ENCODE results near the gene SSTR4. TPM values are rescaled to one million over a fixed set of nuclear protein-coding genes. Genes with fewer than 3 reads are reported as not detected.
"Not testable (repeated sequence)": the region's sequence is repeated elsewhere in the genome, so short reads cannot be mapped to it uniquely, and the experiment has no call there.

Gene SSTR4, protein sequence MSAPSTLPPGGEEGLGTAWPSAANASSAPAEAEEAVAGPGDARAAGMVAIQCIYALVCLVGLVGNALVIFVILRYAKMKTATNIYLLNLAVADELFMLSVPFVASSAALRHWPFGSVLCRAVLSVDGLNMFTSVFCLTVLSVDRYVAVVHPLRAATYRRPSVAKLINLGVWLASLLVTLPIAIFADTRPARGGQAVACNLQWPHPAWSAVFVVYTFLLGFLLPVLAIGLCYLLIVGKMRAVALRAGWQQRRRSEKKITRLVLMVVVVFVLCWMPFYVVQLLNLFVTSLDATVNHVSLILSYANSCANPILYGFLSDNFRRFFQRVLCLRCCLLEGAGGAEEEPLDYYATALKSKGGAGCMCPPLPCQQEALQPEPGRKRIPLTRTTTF
- total RNA-seq (2014; rRNA removed; shearing (Covaris generic)), result not detected in 2 replicates

GRCh38 chr20:23034721-23035671, at the start of gene SSTR4:
TSS of gene SSTR4 (plus strand) at chr20:23035312. CDS start at chr20:23035484, 172 bp downstream.
- no peaks in the 10 kb centered on the region; the same call in 1 of the 2 replicates for H3K9me3 ChIP-seq (replicated peaks)
- DNase-seq, result no peak

DNA sequence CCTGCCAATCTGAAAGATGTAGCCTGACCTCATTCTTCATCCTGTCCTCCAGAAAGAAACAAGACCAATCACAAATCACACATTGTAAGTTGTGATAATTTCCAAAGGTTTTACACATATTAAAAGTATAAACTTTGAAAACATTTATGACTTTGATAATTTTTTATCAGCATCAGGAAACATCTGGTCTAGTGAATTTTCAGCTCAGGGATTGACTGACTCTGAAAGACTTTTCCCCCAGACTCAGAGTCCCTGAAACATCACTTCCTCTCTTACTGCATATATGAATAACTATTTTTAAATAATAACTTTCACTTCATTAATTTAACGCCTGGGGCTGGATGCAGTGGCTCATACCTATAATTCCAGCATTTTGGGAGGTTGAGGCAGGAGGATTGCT, 48.5 kb upstream of the SSTR4 start:
- Histone ChIP-seq H3K27me3 (no peaks in the 10 kb centered on the region), H3K4me1 (0 out of 2 replicates have a peak, but pooled peaks cover 2% of the 10 kb centered on the region), H3K27ac (no peak overlapping the region), H3K4me3 (no peak overlapping the region), H3K9me3 (replicated peaks) (no peaks in the 10 kb centered on the region; the same call in 1 of the 2 replicates), H3K36me3 (no peaks in the 10 kb centered on the region)
- no peak for DNase-seq

More at GRCh38 chr20:23034721-23035671, at the start of gene SSTR4:
- Histone ChIP-seq H3K4me1 (peaks cover 13% of the 10 kb centered on the region), H3K27ac (no peak within 1 kb of the TSS), H3K36me3 (no peaks in the 10 kb centered on the region), H3K4me3 (no peak within 1 kb of the TSS), H3K27me3 (no peaks in the 10 kb centered on the region)

DNA sequence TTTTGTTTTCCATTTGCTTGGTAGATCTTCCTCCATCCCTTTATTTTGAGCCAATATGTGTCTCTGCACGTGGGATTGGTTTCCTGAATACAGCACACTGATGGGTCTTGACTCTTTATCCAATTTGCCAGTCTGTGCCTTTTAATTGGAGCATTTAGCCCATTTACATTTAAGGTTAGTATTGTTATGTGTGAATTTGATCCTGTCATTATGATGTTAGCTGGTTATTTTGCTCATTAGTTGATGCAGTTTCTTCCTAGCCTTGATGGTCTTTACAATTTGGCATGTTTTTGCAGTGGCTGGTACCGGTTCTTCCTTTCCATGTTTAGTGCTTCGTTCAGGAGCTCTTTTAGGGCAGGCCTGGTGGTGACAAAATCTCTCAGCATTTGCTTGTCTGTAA, 43.7 kb upstream of the SSTR4 start:
- H3K4me1 ChIP-seq, H3K27ac ChIP-seq, H3K36me3 ChIP-seq: not testable (repeated sequence)

GRCh38 chr20:22993823-22994222, 41.3 kb upstream of the SSTR4 start:
- Histone ChIP-seq H3K4me3 (no peak overlapping the region), H3K9me3 (replicated peaks) (peaks cover 3% of the 10 kb centered on the region), H3K27me3 (no peaks in the 10 kb centered on the region), H3K36me3 (no peaks in the 10 kb centered on the region), H3K4me1 (no peaks in the 10 kb centered on the region), H3K27ac (no peak overlapping the region)
- no peak for DNase-seq

More for the DNA sequence above, 43.7 kb upstream of the SSTR4 start:
- H3K27me3 ChIP-seq; H3K9me3 ChIP-seq (replicated peaks); H3K4me3 ChIP-seq; DNase-seq: not testable (repeated sequence)

DNA sequence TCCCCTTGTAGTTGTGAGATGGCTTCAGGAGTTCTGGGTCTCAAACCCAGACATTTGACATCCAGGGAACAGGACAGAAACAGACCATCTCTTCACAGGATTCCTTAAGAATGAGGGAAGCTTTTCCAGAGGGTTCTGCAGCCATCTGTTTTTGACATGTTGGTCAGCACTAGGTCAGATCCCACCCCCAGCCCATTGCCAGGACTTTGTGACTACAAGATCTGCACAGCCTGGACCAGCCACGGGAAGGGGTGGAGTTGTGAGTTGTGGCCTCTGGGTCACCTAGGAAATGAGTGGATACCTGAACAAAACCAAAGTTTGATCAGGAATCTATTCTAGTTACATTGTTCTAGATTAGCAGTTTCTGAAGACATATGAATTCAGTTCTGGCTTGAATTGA, 39.2 kb upstream of the SSTR4 start:
- H3K9me3 ChIP-seq (replicated peaks), result peaks cover 3% of the 10 kb centered on the region
- no peaks in the 10 kb centered on the region for H3K4me1 ChIP-seq
- no peak overlapping the region for H3K4me3 ChIP-seq
- DNase-seq, result no peak
- no peak overlapping the region for H3K27ac ChIP-seq
- H3K27me3 ChIP-seq, result no peaks in the 10 kb centered on the region
- no peaks in the 10 kb centered on the region for H3K36me3 ChIP-seq

- Histone ChIP-seq H3K27ac (no peak overlapping the region), H3K27me3 (no peaks in the 10 kb centered on the region), H3K36me3 (no peaks in the 10 kb centered on the region), H3K4me3 (no peak overlapping the region), H3K9me3 (replicated peaks) (peaks cover 1% of the 10 kb centered on the region), H3K4me1 (no peaks in the 10 kb centered on the region)
- DNase-seq, result no peak
Observed at GRCh38 chr20:22998476-22998875, 36.6 kb upstream of the SSTR4 start.

- Histone ChIP-seq H3K4me1 (no peaks in the 10 kb centered on the region), H3K27me3 (no peaks in the 10 kb centered on the region), H3K9me3 (replicated peaks) (no peaks in the 10 kb centered on the region), H3K4me3 (no peak overlapping the region), H3K27ac (no peak overlapping the region), H3K36me3 (no peaks in the 10 kb centered on the region)
- DNase-seq, result no peak
Observed at GRCh38 chr20:22999756-23000155, 35.4 kb upstream of the SSTR4 start.

GRCh38 chr20:23000232-23000947, 34.7 kb upstream of the SSTR4 start:
- no peak overlapping the region for H3K4me3 ChIP-seq
- H3K4me1 ChIP-seq, result no peaks in the 10 kb centered on the region
- no peak overlapping the region for H3K27ac ChIP-seq
- H3K9me3 ChIP-seq (replicated peaks), result no peaks in the 10 kb centered on the region
- no peak for DNase-seq
- no peaks in the 10 kb centered on the region for H3K36me3 ChIP-seq
- H3K27me3 ChIP-seq, result no peaks in the 10 kb centered on the region

DNA sequence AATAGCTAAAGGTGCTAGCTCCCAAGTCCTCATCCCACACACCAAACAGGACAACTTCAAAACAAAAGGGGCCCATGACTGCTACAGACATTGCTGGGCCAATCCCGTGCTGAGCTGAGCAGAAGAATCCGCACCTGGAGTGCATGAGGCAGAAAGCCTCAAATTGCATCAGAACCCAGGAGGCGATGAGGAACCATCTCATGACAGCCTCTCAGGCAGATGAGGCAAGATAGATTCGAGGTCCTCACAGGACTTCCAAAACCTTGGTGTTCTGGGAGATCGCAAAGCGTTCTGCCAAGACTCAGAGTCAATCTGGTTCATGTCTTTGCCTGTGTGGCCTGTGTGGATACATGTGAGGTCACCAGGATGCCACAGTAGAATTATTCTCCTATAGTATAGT, 32.8 kb upstream of the SSTR4 start:
- DNase-seq, result no peak
- no peaks in the 10 kb centered on the region for H3K4me1 ChIP-seq
- H3K27me3 ChIP-seq, result no peaks in the 10 kb centered on the region
- no peak overlapping the region for H3K4me3 ChIP-seq
- H3K36me3 ChIP-seq, result no peaks in the 10 kb centered on the region
- no peaks in the 10 kb centered on the region for H3K9me3 ChIP-seq (replicated peaks)
- no peak overlapping the region for H3K27ac ChIP-seq

DNA sequence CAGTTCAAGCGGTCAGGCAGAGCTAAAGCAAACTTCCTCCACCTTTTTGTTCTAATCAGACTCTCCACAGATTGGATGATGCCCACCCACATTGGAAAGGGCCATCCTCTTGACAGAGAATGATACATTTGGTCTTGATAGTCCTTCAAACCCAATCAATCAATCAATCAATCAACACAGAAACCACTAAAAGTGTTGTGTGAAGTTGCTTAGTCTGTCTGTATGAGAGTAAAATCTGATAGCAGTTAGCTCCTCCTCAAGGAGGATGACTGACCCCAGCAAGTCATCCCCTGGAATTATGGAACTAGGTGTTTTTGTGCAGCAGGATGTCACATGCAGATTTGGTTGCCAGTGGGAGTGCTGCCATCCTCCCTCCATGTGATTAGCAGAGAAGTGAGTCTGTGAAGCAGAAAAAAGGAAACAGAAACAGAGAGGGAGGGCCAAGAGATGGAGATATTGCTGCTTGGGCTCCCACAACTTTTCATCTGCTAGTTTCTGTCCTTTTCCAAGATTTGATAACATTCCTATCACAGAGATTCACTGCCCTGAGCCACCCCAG, 32.0 kb upstream of the SSTR4 start:
- no peaks in the 10 kb centered on the region for H3K4me1 ChIP-seq
- H3K9me3 ChIP-seq (replicated peaks), result no peaks in the 10 kb centered on the region
- no peak overlapping the region for H3K4me3 ChIP-seq
- no peak for DNase-seq
- H3K36me3 ChIP-seq, result no peaks in the 10 kb centered on the region
- H3K27ac ChIP-seq, result no peak overlapping the region
- H3K27me3 ChIP-seq, result no peaks in the 10 kb centered on the region

GRCh38 chr20:23003881-23004460, 31.1 kb upstream of the SSTR4 start:
- Histone ChIP-seq H3K4me1 (no peaks in the 10 kb centered on the region), H3K36me3 (no peaks in the 10 kb centered on the region), H3K27ac (no peak overlapping the region), H3K27me3 (no peaks in the 10 kb centered on the region), H3K4me3 (no peak overlapping the region), H3K9me3 (replicated peaks) (no peaks in the 10 kb centered on the region)
- DNase-seq, result no peak

- no peak for DNase-seq
- Histone ChIP-seq H3K36me3 (no peaks in the 10 kb centered on the region), H3K4me1 (no peaks in the 10 kb centered on the region), H3K27ac (no peak overlapping the region), H3K4me3 (no peak overlapping the region), H3K9me3 (replicated peaks) (no peaks in the 10 kb centered on the region), H3K27me3 (no peaks in the 10 kb centered on the region)
Observed at GRCh38 chr20:23005776-23006175, 29.3 kb upstream of the SSTR4 start.

GRCh38 chr20:23007462-23007861, 27.6 kb upstream of the SSTR4 start:
- no peak overlapping the region for H3K4me3 ChIP-seq
- no peaks in the 10 kb centered on the region for H3K9me3 ChIP-seq (replicated peaks)
- H3K36me3 ChIP-seq, result no peaks in the 10 kb centered on the region
- no peak for DNase-seq
- H3K4me1 ChIP-seq, result no peaks in the 10 kb centered on the region
- H3K27me3 ChIP-seq, result no peaks in the 10 kb centered on the region
- H3K27ac ChIP-seq, result no peak overlapping the region
